Fibroblast of peridontal ligament (primary cell): Measurements from ENCODE around the gene SGCE.
"Not testable (repeated sequence)": the region's sequence is repeated elsewhere in the genome, so short reads cannot be mapped to it uniquely, and the experiment has no call there.

ENCODE experiments used
- DNase-seq: peaks from one replicate; pipeline ENCODE4 v3.0.0-alpha.2; 2010; ENCODE audit errors: extremely low read depth

The SGCE gene, protein sequence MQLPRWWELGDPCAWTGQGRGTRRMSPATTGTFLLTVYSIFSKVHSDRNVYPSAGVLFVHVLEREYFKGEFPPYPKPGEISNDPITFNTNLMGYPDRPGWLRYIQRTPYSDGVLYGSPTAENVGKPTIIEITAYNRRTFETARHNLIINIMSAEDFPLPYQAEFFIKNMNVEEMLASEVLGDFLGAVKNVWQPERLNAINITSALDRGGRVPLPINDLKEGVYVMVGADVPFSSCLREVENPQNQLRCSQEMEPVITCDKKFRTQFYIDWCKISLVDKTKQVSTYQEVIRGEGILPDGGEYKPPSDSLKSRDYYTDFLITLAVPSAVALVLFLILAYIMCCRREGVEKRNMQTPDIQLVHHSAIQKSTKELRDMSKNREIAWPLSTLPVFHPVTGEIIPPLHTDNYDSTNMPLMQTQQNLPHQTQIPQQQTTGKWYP

GRCh38 chr7:94655848-94656657, at the start of gene SGCE:
Gene SGCE (minus strand): TSS chr7:94656133. CDS start chr7:94656098, 35 bp downstream.
- peak; percentile 83 for DNase-seq

- not testable (repeated sequence) for DNase-seq
Observed at GRCh38 chr7:94705155-94706021, 49.5 kb upstream of the SGCE start.

DNA sequence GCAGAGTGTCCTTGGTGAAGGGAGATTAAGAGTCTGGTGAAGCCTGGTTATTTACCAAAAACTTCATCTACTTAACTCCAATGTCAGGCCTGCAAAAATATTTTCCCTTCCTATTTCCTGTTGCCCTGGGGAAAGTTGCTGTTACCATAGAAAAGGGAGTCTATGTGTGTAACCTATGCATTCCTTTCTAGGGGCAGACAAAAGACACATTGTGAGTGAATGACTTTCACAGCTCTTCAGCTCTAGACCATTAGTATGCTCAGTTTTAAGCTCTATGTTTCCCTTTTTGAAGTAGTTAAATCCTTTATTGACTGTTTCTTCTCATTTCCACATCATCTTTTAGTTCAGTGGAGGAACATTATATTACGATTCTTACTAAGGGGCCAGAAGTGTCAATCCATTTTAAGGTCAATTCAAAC, 45.6 kb upstream of the SGCE start:
- no peak for DNase-seq

GRCh38 chr7:94700926-94701554, 45.1 kb upstream of the SGCE start:
- peak; percentile 30 for DNase-seq

GRCh38 chr7:94698275-94698674, 42.3 kb upstream of the SGCE start:
- DNase-seq = peak; percentile 82

DNA sequence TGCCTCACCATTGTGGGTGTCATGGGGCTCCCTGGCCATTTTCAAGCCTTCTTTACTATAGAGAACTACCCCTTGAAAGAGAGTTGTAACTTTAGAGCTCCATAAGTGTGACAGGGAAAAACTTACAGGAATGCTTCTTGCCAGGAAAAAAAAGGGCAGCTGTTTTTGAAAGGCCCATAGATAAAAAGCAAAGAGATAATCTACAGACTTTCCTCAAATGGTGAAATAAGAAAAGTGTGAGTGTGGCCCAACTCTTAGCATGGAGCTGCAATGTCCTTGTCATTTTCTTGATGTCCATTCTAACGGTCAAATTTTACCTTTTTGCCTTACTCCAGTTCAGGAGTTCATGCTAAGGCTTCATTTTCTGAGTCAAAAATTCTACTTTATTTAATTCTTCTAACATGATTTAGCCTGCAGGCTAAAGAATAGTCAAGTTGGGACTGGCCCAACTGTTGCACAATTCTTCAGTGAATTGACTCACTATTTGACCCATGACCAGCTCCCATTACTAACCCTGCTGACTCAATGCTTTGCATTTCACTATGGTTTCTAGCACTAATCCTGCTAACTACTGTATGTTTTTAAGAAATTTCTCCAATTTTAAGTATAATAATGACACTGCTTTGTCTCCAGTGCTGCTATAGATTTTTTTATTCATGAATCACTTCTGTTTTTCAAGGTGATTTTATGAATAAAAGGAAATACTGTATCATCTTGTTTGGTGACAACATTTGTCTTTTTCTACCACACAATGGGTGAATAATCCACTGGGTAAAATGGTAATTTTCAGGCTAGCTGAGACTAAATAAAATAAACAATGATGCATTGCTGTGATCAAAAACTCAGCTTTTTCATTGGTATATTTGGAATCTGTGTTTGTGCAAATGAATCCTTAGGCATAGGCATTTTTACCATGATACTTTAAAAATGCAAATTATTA, 41.4 kb upstream of the SGCE start:
- DNase-seq = peak; percentile 98

GRCh38 chr7:94687810-94688209, 31.9 kb upstream of the SGCE start:
- DNase-seq = no peak

GRCh38 chr7:94687076-94687475, 31.1 kb upstream of the SGCE start:
- DNase-seq = no peak

DNA sequence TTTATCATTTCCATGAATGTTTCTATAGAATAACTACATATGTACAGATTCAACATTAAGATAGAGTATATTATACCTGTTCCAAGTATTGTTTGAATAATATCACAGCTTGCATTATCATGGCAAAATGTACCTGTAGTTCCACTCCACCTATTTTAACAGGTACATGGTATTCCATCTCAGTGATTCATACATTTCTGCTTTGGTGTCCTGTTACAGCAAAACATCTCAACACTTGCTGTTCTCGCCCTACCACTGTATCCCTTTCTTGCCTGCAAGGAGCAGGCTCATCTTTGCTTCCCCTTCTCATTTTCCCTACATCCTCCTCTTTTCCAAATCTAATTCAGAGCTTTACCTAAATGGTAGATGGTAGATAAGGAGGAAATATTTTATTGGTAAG, 27.1 kb upstream of the SGCE start:
- DNase-seq = no peak

DNA sequence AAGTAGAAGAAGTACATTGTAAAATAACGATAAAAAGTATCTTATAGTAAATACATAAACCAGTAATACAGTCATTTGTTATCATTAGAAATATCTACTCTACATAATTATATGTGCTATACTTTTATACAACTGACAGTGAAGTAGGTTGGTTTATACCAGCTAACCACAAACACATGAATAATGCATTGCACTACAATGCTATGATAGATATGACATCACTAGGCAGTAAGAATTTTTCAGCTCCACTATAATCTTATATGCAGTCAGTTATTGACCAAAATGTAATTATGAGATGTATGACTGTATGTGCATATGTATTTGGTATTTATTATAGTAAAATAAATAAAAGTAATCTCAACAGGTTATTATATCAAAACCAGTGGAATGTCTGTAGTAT, 23.4 kb upstream of the SGCE start:
- peak; percentile 30 for DNase-seq

DNA sequence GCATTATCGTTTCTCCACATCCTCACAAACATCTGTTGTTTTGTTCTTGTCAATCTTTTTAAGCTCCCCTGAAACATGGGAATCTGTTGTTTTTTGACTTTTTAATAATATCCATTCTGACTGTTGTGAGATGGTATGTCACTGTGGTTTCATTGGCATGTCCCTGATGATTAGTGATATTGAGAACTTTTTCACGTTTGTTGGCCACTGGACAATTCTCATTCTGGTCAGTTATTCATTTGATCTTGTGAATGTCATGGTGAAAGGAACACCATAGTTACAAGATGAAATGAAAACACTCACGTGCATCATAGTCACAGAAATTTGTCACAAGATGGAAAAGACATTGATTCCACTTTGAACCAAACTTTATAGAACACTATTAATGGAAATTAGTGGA, 20.5 kb upstream of the SGCE start:
- no peak for DNase-seq

DNA sequence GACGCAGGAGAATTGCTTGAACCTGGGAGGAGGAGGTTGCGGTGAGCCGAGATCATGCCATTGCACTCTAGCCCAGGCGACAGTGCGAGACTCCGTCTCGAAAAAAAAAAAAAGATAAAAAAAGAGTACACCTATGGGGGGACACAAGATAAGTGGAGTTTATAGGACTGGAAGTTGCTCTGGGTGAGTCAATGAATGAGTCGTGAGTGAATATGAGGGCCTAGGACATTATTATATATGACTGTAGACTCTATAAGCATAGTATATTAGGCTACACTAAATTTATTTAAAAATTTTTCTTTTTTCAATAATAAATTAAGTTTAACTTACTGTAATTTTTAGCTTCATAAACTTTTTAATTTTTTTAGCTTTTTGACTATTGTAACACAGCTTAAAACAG, 19.4 kb upstream of the SGCE start:
- DNase-seq = no peak

DNA sequence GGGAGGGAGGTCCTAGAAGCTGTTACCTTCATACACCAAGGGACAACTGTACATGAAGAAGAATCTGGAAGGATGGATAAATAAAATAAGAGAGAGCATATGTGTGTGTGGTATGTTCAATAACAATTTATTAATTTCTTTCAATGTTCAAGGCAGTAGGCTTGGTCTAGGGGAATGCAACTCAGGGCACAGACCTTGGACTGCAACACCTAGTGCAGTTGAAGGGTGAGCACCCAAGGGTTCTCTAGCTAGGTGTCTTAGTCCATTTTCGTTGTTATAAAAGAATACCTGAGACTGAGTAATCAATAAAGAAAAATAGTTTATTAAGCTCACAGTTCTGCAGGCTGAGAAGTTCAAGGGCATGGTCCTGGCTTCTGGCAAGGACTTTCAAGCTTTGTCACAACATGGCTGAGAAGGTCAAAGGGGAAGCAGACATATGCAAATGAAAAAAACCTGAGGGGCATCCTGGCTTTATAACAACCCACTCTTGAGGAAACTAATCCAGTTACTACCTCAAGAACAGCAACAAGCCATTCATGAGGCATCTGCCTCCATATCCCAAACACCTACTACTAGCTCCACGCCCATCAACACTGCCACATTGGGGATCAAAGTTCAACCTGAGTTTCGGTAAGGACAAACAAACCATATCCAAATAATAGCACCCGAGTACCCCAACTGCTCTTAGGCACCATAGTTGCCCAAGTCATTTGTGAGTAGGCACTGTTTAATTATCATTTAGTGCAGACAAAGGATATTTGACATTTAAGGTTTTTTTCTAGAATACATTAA, 15.7 kb upstream of the SGCE start:
- no peak for DNase-seq

GRCh38 chr7:94669773-94670495, 14.0 kb upstream of the SGCE start:
- no peak for DNase-seq

- DNase-seq = no peak
Observed at GRCh38 chr7:94666879-94667587, 11.1 kb upstream of the SGCE start.

DNA sequence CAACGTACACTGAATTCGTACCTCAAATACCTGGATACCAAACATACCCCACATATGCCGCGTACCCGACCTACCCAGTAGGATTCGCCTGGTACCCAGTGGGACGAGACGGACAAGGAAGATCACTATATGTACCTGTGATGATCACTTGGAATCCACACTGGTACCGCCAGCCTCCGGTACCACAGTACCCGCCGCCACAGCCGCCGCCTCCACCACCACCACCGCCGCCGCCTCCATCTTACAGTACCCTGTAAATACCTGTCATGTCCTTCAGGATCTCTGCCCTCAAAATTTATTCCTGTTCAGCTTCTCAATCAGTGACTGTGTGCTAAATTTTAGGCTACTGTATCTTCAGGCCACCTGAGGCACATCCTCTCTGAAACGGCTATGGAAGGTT, 9.5 kb upstream of the SGCE start:
- DNase-seq = no peak

DNA sequence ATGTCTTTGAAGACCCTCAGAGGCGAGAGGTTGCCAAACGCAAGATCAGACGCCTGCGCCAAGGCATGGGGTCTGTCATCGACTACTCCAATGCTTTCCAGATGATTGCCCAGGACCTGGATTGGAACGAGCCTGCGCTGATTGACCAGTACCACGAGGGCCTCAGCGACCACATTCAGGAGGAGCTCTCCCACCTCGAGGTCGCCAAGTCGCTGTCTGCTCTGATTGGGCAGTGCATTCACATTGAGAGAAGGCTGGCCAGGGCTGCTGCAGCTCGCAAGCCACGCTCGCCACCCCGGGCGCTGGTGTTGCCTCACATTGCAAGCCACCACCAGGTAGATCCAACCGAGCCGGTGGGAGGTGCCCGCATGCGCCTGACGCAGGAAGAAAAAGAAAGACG, 8.1 kb upstream of the SGCE start:
- DNase-seq = no peak

- DNase-seq = no peak
Observed at GRCh38 chr7:94662548-94662947, 6.6 kb upstream of the SGCE start.
